HG03354 (cell line): ENCODE data around the gene SERINC5.
"Not testable (repeated sequence)": the region's sequence is repeated elsewhere in the genome, so short reads cannot be mapped to it uniquely, and the experiment has no call there.

Experiments
- ATAC-seq: cut with Tn5 transposase; IDR thresholded peaks from one replicate; pipeline ENCODE4 v1.9.1; 2021; ENCODE audit warnings: mild to moderate bottlenecking; ENCODE audit not compliant: unreplicated experiment, poor library complexity, severe bottlenecking

Gene SERINC5

DNA sequence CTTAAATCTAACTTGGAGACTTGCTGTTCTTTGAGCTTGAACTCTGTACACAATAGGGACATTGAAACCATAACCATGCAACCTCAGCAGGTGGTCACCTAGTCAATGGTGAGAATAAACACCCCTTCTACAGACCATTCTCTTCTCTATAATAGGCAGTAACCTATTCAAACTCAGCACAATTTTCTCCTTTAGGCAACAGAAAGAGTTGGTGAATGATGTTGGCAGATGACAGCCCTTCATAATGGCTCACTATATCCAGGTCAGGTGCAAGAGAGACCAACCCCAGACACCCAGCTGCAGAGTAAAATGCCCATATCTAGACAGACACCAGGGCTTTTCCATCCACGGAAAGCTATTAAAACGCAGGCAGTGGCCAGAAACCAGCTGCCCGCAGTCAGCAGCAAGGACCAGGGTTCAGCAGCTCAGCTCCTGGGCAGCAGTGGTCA, 106.7 kb downstream of the SERINC5 start:
- ATAC-seq = no peak

DNA sequence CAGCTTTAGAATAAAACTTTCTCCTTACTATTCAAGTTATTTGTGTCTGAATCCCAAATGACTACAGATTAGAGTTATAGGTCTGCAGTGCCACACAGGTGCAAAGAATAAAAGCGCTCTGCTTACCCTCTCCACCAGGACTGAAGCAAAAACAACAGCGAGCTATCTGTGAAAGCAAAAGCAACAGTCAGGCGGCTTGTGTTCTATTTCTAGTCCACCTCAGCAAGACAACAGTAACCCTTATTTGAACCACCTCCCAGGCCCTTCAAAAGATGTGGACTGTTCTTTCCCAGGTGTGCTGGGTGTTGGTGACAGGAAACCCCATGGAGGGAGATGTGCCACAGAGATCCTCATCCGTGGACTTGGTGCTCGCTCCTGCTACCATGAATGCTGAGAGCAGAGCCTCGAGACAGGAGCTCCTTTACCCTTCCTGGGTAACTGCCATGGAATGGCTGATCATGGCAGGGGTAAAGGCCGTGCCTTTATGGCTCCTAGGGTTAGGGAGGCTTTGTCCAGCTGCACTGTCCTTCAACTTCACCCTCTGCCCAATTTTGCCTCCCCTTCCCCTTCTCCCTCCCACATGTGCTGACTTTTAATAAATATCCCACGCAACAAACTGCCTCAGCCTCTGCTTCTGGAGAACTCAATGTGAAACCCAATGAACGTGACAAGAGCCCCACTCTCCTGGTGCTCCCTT, 108.6 kb downstream of the SERINC5 start:
- no peak for ATAC-seq

DNA sequence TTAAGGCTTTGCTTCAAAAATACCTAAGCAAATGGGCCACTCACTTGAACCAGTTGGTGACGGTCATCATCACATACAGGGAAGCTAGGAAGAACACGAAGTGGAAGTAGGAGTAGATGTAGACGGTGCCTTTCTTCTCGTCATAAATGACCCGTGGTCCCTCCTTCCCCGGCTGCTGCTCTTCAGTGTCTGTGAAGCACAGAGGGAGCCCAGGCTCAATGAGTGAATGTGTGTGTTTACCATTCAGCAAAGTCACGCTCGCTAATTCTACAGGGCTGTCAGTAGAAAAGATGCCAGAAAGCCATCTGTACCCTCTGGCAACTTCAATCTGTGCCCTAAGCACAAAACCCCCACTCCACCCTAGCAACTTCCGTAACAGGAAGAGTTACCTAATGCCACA, 109.8 kb downstream of the SERINC5 start:
- no peak for ATAC-seq

DNA sequence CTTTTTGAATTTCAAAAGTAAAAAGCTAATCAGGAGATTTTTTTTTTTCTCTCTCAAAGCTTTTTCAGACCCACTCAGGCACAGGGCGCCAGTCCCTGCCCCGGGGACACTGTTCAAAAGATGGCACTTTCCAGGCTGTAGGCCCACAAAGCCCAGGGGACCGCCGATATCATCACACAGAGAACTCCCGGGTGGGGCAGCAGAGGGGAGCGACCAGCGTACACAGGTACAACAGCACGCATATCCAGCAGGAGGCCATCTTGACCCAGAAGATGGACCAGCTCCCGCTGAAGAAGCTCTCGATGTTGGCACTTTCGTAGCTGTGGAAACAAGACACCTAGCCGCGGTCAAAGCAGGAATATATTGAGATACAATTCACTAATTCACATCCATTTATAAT, 112.4 kb downstream of the SERINC5 start:
- ATAC-seq = peak; percentile 58

DNA sequence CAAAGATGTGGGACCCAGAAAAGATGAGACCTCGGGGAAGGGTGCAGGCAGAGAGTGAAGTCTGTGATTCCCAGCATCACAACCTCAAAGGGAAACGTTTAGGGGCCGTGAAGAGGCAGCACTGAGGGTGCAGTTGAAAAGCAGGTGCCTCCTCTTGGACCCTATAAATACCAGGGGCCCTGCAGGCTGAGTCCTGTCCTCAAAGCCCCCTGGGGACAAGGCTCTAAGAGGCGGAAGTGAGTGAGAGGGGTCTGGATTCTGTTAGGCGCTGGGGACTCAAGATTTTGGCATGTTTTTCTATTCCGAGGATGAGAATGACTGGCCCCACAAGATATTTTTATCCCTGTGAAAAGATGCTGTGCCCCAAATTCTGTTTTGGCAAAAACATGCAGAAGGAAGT, 112.9 kb downstream of the SERINC5 start:
- ATAC-seq = no peak

DNA sequence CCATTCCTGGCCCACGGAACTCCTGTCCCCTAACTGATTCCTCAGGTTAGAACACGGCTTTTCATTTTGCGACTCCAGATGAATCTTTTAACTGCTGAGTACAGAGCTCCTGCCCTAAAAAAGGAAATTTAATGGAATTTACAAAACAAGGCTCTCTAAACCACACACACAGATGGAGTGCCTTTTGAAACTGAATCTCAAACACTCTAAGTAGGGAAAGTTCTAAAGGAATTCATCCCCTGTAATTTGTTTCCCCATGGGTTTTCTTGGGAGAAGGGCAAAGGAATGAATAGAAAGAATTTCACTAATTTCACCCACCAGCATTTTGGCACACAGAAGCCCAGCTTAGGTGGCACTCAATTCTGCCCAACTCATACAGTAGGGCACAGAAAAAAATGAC, 114.2 kb downstream of the SERINC5 start:
- ATAC-seq = no peak

DNA sequence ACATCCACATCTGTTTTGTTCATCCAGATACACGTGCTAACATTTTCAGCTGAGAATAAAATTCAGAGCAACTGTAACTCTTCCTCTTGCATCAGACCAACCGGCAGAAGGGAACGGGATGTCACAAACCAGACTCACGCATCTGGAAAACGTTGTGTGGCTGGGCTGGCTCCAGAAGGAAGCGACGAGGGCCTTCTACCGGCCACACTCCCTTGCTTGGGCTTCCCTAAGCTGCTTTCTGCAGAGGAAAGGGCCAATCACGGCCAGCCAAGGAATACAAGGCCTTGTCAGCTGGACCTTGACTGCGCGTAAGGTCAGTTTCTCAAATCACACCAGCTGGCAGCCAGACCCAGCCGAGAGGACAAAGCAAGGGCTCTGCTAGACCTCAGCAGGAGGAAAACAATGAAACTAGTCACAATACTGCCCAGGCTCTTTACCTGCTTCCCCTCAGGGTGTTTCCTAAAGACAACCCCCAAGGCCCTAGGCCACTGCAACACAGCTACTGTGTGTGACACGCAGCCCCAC, 114.6 kb downstream of the SERINC5 start:
- no peak for ATAC-seq

DNA sequence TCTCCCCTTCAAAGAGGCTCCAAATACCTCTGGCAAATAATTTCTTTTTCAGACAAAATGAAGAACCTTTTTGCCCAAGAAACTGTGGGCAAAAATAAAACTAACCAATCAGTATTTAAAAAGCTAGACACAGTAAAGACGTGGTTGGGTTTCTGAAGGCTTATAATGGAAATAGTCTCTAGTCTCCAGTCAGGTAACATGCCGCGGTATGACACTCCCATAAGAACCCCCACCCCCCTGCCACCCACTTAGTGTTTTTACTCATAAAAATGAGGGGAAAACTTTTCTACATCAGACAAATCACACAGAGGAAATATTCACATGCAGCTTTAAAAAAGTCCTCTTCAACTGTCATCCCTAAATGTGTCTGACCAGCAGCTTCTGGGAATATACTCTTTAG, 115.4 kb downstream of the SERINC5 start:
- ATAC-seq = no peak

DNA sequence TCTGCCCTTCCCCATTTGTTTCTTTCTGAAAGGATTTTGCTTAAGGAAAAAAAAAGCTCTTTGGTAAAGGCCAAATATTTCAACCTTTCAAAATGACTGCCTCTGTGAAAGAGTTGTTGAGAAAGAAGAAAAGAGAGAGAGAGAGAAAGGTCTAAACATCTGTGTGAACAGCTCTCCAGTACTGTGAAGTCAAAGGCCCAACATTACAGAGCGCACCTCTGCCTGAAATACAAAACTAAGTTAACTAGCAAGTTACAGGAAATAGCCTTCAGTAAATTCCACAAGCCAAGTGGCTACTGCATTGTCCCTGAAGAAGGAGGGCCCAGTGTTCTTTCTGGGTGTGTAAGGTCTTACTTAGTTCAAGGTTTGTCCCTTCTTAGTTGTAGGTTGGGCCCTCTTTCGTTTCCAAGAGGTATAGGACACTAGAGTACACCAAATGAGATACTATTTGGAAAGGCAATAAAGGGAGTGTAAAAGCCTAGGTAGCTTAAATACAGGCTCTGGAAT, 116.3 kb downstream of the SERINC5 start:
- no peak for ATAC-seq

DNA sequence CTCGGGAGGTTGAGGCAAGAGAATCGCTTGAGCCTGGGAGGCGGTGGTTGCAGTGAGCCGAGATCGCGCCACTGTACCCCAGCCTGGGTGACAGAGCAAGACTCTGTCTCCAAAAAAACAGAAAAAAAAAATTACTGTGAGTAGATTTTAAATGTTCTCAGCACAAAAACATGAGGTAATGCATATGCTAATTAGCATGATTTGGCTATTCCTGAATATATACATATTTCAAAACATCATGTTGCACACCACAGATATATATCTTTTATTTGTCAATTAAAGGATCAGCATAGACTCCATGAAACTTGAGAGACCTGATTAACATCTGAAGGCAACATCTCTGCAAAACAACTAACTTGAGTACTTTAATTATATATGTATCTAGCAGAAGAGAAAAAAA, 117.4 kb downstream of the SERINC5 start:
- no peak for ATAC-seq

DNA sequence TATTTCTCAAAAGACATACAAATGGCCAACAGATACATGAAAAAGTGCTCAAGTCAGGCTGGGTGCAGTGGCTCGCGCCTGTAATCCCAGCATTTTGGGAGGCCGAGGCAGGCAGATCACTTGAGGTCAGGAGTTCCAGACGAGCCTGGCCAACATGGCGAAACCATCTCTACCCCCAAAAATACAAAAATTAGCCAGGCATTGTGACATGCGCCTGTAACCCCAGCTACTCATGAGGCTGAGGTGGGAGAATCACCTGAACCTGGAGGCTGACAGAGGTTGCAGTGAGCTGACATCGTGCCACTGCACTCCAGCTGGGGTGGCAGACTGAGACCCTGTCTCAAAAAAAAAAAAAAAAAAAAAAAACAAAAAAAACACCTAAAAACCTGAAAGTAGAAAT, 119.0 kb downstream of the SERINC5 start:
- ATAC-seq = not testable (repeated sequence)

DNA sequence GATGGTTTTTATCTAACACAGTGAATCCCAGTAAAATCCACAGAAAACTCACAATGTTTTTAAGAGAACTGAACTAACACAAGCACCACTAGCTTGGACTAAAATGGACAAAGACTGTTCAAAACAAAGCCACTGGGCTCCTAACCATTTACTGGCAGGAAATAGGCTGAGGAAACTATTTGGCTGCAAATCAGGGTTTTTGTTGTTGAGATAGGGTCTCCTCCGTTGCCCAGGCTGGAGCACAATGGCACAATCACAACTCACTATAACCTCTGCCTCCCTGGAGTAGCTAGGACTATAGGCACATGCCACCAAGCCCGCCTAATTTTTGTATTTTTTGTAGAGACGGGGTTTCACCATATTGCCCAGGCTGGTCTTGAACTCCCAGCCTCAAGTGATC, 121.0 kb downstream of the SERINC5 start:
- ATAC-seq = no peak

DNA sequence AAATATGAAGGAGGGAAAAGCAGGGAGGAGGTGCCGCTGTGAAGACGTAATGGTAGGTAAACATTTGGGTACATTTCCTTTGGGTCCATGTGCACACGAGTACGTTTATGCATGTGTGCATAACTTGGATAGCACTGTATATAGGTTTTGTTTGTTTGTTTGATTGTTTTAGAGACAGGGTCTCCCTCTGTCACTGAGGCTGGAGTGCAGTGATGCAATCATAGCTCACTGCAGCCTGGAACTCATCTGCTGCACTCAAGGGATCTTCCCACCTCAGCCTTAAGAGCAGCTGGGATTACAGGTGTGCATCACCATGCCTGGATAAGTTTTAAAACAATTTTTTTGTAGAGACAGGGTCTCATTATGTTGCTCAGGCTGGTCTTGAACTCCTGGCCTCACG, 126.7 kb downstream of the SERINC5 start:
- ATAC-seq = no peak

DNA sequence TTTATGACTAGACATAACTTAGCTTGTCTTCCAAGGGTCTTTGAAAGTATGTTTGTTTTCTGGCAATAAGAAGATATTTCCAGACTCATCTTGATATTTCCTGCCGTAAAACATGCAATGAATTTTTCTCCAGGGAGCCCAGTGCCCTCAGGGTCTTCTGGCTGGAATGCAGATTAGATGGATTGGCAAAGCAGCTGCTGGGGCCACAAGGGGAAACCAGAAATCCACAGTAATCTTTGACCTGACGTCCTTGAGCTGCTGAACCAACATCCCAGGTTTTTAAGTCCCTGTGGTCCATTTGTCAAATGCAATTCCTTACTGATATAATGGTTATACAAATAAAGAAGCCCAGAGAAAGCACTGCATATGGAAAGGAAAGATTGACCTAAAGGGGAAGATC, 127.7 kb downstream of the SERINC5 start:
- no peak for ATAC-seq

DNA sequence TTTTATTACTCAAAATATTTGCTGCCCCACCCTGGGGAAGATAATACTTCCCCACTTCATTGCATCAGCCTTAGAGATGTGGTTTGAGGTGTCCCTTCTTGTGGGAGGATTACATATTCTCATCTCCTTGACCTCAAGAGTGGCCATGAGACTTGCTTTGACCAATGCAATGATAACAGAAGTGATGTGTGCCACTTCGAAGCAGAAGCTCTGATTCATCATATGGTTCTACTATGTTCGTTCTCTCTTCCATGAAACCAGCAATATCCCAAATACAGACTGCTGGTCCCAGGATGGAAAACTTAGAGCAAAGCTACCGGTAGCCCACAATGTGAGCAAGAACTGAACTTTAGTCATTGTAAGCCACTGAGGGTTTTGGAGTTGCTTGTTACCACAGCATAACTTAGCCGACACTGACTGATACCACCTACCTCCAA, 128.7 kb downstream of the SERINC5 start:
- no peak for ATAC-seq

DNA sequence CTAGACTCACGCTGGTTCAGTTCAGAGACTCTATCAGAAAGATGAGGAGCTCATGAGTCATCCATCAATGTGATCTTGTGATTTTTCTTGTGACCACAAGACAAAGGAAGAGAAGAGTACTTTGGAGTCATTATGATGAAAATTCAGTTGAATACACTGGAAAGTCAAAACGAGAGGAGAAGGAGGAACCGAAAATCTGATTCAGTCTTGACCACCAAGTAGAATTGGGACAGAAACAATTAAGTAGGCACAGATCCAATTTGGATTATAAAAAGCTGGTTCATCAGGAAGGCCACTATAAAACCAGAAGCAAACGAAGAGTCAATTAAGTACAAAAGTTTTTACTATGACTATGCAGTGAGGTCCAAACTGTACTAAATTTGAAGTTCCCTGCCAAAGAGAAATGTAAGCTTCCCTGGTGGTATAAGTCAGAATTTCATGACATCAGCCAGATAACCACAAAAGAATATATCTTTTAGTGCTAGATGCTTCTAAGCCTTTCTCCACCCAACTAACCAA, 129.8 kb downstream of the SERINC5 start:
- peak; percentile 65 for ATAC-seq

DNA sequence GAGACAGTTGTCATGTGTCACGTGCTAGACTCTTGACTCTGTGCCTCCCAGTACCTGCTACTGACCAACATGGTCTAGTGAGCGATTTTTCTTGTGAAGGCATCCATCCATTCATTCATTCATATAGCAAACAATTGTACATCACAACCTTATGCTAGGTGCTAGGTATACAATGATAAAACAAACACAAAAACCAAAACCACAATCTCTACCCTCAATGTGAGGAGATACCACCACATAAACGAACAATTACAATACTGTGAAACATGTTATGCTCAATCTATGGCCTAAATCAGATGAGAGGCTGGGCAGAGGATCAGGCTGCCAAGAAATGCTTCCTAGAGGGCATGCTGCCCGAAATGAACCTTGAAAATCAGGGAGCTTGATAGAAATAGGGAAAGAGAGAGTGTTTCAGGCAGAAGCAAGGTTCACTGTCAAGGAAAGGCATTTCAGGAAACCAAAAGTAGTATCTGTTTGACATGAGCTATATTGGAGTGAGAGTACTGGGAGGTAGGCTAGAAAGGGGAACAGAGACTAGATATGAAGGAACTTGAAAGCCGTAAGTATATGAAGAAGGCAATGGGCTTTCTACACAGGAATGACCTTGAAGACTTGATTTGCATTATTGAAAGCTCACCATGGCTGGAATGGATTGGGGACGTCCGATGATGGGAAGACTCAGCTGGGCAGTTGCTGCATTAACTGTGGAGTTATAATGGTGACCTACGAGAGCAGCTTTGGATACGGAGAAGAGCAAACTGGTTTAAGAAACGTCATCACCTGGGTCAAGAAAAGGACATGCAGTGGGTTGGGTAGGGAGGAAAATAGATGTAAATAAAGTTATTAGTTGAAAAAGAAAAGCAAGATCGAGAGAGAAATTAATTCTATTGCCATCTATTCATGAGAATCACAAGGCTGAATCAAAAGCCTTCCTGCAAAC, 130.6 kb downstream of the SERINC5 start:
- peak; percentile 82 for ATAC-seq

DNA sequence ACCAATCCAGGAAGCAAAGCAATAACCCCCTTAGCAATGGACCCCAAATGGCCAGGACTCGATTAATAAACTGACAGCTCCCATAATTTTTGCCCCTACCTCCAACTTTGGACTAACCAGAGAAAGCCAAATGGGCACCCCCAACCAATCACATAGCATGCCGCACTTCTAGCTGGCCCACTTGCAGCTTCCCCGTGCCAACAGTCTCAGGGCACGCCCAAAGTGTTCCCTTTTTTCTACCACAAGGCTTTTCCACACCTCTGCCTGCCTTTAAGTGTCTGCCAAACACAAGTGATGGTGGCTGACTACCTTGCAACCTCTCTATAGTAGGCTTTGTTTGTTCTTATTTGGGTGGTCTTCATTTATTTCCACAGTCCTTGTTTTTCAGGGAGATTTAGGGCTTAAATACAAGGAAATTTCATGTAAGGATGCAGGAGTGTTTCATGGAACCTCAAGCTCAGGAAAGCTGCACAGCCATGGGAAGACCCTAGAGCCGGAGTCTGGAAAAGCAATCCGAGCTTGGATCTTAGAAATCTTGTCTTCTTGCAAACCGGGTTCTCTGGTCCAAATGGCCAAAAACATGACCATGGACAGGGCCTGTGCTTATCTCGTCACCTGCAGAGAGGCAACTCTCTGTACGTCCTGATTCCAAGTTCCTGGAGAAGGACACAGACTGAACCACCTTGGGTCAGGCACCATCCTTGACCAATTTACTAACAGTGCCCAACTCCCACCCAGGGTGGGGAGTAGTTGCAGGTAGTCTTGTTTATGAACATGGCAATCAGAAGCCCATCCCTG, 131.5 kb downstream of the SERINC5 start:
- ATAC-seq = no peak

DNA sequence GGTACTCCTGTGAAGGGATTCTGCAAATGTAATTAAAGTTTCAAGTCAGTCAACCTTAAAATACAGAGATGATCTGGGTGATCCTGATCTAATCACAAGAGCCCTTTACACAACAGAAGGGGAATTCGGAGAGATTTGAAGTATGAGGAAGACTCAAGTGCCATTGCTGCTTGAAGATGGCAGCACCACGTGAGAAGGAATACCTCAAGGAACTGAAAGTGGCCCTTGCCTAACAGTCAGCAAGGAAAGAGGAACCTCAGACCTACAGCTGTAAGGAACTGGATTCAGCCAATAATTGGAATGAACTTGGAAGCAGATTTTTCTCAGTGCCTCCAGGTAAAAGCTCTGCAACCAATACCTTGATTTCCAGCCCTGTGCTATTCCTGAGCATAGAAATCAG, 133.3 kb downstream of the SERINC5 start:
- ATAC-seq = no peak

DNA sequence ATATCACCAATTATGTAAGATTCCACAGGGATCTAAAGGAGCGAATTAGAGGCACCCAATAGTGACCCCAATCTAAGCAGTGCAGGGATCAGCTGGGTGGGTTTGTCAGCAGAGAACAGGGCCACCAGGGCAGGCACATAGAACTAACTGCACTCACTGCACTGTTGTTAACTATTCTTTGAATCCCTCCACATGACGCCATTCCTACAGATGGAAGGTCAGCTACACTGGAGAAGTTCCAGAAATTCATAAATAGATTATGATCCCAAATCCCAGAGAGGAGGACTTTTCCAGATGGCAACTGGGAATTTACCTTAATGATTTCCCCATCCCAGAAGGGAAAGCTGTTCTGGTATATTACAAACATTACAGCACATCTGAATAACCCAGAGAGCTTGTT, 136.5 kb downstream of the SERINC5 start:
- no peak for ATAC-seq
